Measurements from ENCODE around the gene SDK1. TPM values are rescaled to one million over a fixed set of nuclear protein-coding genes. Genes with fewer than 3 reads are reported as not detected.

The SDK1 gene
- total RNA-seq, 3 donors from 2014 or later (not counting 1 experiment from before 2014, with no cell fraction given): 0.05 to 0.11 TPM; not detected in 1

DNA sequence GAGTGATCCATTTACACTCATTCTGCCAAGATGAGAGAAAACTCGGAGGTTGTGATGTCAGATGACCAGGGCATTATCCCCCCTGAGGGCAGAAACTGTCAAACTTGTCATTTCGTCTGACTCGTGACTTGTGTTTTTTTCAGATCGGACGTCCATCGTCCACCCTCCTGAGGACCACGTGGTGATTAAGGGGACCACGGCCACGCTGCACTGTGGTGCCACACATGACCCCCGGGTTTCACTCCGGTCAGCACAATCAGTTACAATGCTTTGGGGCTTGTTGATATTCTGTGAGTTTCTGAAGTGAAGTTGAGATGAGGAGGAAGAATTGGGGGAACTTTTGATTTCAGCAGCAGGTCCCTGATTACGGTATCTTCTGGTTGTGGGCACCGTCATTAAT is 670.3 kb downstream of the SDK1 start:
- Histone ChIP-seq H3K36me3 (ENCODE audit: control insufficient read depth, insufficient read depth, low read length) (no peaks in the 10 kb centered on the region), H3K9me3 (ENCODE audit: control insufficient read depth, insufficient read depth, low read length) (no peaks in the 10 kb centered on the region), H3K4me1 (ENCODE audit: control insufficient read depth, insufficient read depth, low read length) (no peaks in the 10 kb centered on the region), H3K4me3 (ENCODE audit: low read length) (no peak overlapping the region), H3K27me3 (ENCODE audit: control insufficient read depth, insufficient read depth, low read length) (no peaks in the 10 kb centered on the region), H3K27ac (ENCODE audit: low read length) (no peak overlapping the region)
- ATAC-seq (no peak), DNase-seq (no peak)
- Mint-ChIP-seq H3K27ac (no peak overlapping the region), H3K9me3 (no peaks in the 10 kb centered on the region), H3K36me3 (no peaks in the 10 kb centered on the region), H3K27me3 (ENCODE audit: low read depth in 2 of 2) (no peaks in the 10 kb centered on the region), H3K4me1 (no peaks in the 10 kb centered on the region), H3K4me3 (no peak overlapping the region)
- TF ChIP-seq CTCF (IDR thresholded peaks at IDR 0.05): no peak
- intact Hi-C loops (cut with micrococcal nuclease): no loop called here
- WGBS (ENCODE audit: insufficient coverage): 89% methylated on average over 13 of the region's 13 CpGs

GRCh38 chr7:3973264-3973663 is 672.2 kb downstream of the SDK1 start:
- ATAC-seq (no peak), DNase-seq (no peak)
- Mint-ChIP-seq H3K27me3 (ENCODE audit: low read depth in 2 of 2) (no peaks in the 10 kb centered on the region), H3K36me3 (no peaks in the 10 kb centered on the region), H3K4me1 (no peaks in the 10 kb centered on the region), H3K27ac (no peak overlapping the region), H3K9me3 (no peaks in the 10 kb centered on the region), H3K4me3 (no peak overlapping the region)
- WGBS (ENCODE audit: insufficient coverage): 83% methylated on average over 3 of the region's 3 CpGs
- Histone ChIP-seq H3K27ac (ENCODE audit: low read length) (no peak overlapping the region), H3K27me3 (ENCODE audit: control insufficient read depth, insufficient read depth, low read length) (no peaks in the 10 kb centered on the region), H3K4me1 (ENCODE audit: control insufficient read depth, insufficient read depth, low read length) (no peaks in the 10 kb centered on the region), H3K4me3 (ENCODE audit: low read length) (no peak overlapping the region), H3K9me3 (ENCODE audit: control insufficient read depth, insufficient read depth, low read length) (no peaks in the 10 kb centered on the region), H3K36me3 (ENCODE audit: control insufficient read depth, insufficient read depth, low read length) (no peaks in the 10 kb centered on the region)
- TF ChIP-seq CTCF (IDR thresholded peaks at IDR 0.05): no peak
- intact Hi-C loops (cut with micrococcal nuclease): no loop called here

GRCh38 chr7:3974329-3974728 is 673.3 kb downstream of the SDK1 start:
- H3K4me3 ChIP-seq (ENCODE audit: low read length): no peak overlapping the region
- WGBS (ENCODE audit: insufficient coverage): 89% methylated on average over 19 of the region's 19 CpGs
- no peak for ATAC-seq
- no peak for DNase-seq
- no peaks in the 10 kb centered on the region for H3K9me3 Mint-ChIP-seq
- no peaks in the 10 kb centered on the region for H3K9me3 ChIP-seq (ENCODE audit: control insufficient read depth, insufficient read depth, low read length)
- no peaks in the 10 kb centered on the region for H3K27me3 Mint-ChIP-seq (ENCODE audit: low read depth in 2 of 2)
- H3K4me3 Mint-ChIP-seq: no peak overlapping the region
- H3K4me1 Mint-ChIP-seq: no peaks in the 10 kb centered on the region
- no peaks in the 10 kb centered on the region for H3K36me3 ChIP-seq (ENCODE audit: control insufficient read depth, insufficient read depth, low read length)
- no peaks in the 10 kb centered on the region for H3K27me3 ChIP-seq (ENCODE audit: control insufficient read depth, insufficient read depth, low read length)
- H3K4me1 ChIP-seq (ENCODE audit: control insufficient read depth, insufficient read depth, low read length): no peaks in the 10 kb centered on the region
- H3K36me3 Mint-ChIP-seq: no peaks in the 10 kb centered on the region
- no peak for TF ChIP-seq CTCF (IDR thresholded peaks at IDR 0.05)
- H3K27ac ChIP-seq (ENCODE audit: low read length): no peak overlapping the region
- intact Hi-C loops (cut with micrococcal nuclease): no loop called here
- H3K27ac Mint-ChIP-seq: no peak overlapping the region

DNA sequence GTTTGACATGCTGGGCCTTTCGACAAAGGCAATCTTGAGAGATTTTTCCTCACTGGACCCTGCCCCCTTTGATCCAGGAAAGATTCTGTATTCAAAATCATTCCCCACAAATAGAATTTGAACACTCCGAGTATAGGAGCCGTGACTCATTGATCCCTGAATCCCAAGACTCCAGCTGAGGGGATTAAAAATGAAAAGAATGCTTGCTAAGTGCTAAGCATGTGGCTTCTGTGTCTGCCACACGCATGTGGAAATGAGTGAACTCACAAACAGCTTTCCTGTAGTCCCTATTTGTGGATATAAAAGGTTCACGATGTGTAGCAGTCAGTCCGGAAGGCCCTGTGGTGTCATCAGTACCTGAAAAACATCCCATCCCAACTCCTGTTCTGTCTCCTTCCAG is 674.3 kb downstream of the SDK1 start:
- H3K9me3 Mint-ChIP-seq: no peaks in the 10 kb centered on the region
- H3K27me3 Mint-ChIP-seq (ENCODE audit: low read depth in 2 of 2): no peaks in the 10 kb centered on the region
- no peaks in the 10 kb centered on the region for H3K4me1 ChIP-seq (ENCODE audit: control insufficient read depth, insufficient read depth, low read length)
- TF ChIP-seq CTCF (IDR thresholded peaks at IDR 0.05): no peak
- H3K27ac ChIP-seq (ENCODE audit: low read length): no peak overlapping the region
- DNase-seq: no peak
- H3K4me3 Mint-ChIP-seq: no peak overlapping the region
- H3K27ac Mint-ChIP-seq: no peak overlapping the region
- H3K4me1 Mint-ChIP-seq: no peaks in the 10 kb centered on the region
- H3K27me3 ChIP-seq (ENCODE audit: control insufficient read depth, insufficient read depth, low read length): no peaks in the 10 kb centered on the region
- H3K36me3 Mint-ChIP-seq: no peaks in the 10 kb centered on the region
- no peaks in the 10 kb centered on the region for H3K9me3 ChIP-seq (ENCODE audit: control insufficient read depth, insufficient read depth, low read length)
- H3K4me3 ChIP-seq (ENCODE audit: low read length): no peak overlapping the region
- no peak for ATAC-seq
- 93% methylated on average over 6 of the region's 6 CpGs for WGBS (ENCODE audit: insufficient coverage)
- intact Hi-C loops (cut with micrococcal nuclease): no loop called here
- no peaks in the 10 kb centered on the region for H3K36me3 ChIP-seq (ENCODE audit: control insufficient read depth, insufficient read depth, low read length)
